ENCODE measurements around the gene ANKHD1. TPM values are rescaled to one million over a fixed set of nuclear protein-coding genes. Genes with fewer than 3 reads are reported as not detected.

Gene ANKHD1
- polyA plus RNA-seq (ENCODE audit: insufficient read length), result 56.7 TPM

- DNase-seq (ENCODE audit: low read depth), result peak; percentile 100
Observed at GRCh38 chr5:140401362-140402257, at the start of gene ANKHD1. TSS of gene ANKHD1 (plus strand) at chr5:140401833. CDS start at chr5:140401968, 135 bp downstream.

DNA sequence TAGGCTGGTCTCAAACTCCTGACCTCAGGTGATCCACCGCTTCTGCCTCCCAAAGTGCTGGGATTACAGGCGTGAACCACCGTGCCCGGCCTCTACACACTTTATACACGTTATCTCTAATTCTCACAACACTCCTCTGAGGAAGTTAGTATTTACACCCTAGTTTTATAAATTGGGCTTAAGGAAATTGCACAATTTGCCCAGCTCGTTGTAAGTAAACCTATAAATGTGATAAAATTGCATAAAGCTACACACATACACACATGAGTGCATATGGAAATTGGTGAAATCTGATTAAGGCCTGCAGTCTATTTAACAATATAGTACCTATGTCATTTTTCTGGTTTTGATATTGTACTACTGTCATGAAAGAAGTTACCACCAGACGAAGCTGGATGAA lies 46.1 kb upstream of the ANKHD1 start:
- no peak for DNase-seq (ENCODE audit: low read depth)

GRCh38 chr5:140356853-140357725 lies 44.5 kb upstream of the ANKHD1 start:
- DNase-seq (ENCODE audit: low read depth), result no peak

- DNase-seq (ENCODE audit: low read depth), result no peak
Observed at GRCh38 chr5:140357726-140358093, 43.9 kb upstream of the ANKHD1 start.

DNA sequence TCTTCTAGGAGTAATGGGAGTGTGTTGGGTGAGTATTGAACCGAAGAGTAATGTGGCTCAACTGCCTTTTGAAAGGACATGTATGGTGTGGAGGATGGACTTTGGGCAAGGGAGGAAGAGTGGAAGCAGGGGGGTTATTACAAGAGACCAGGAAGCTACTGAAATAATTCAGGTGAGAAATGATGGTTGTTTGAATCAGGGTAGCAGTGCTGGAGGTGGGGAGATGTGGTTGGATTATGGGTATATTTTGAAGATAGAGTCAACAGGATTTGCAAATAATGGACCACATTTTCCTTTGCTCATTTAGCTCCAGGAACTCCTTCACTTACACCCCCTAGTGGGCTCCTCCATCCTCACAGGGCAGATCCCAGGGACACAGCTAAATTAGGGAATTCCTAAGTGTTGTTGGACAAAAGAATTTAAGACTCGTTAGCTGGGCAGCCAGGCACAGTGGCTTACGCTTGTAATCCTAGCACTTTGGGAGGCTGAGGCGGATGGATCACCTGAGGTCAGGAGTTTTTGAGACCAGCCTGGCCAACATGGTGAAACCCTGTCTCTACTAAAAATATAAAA lies 42.8 kb upstream of the ANKHD1 start:
- no peak for DNase-seq (ENCODE audit: low read depth)

DNA sequence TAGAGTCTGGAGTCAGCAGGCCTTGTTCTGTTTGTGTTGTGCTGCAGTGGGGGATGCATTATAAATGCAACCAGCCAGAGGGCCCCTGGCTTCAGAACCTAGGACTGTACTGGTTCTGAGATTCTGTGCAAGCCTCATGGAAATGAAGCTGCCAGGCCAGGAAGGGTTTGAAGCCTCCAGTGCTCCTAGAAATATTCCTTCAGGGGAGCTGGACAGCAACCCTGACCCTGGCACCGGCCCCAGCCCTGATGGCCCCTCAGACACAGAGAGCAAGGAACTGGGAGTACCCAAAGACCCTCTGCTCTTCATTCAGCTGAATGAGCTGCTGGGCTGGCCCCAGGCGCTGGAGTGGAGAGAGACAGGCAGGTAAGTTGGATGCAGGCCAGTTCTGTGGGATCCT lies 41.5 kb upstream of the ANKHD1 start, which contains the start of gene SLC4A9:
Gene SLC4A9, plus strand, starts transcription at position 94 of the 400 bp plus-strand sequence. Its CDS starts 43 bp downstream, at position 137.
- no peak for DNase-seq (ENCODE audit: low read depth)

DNA sequence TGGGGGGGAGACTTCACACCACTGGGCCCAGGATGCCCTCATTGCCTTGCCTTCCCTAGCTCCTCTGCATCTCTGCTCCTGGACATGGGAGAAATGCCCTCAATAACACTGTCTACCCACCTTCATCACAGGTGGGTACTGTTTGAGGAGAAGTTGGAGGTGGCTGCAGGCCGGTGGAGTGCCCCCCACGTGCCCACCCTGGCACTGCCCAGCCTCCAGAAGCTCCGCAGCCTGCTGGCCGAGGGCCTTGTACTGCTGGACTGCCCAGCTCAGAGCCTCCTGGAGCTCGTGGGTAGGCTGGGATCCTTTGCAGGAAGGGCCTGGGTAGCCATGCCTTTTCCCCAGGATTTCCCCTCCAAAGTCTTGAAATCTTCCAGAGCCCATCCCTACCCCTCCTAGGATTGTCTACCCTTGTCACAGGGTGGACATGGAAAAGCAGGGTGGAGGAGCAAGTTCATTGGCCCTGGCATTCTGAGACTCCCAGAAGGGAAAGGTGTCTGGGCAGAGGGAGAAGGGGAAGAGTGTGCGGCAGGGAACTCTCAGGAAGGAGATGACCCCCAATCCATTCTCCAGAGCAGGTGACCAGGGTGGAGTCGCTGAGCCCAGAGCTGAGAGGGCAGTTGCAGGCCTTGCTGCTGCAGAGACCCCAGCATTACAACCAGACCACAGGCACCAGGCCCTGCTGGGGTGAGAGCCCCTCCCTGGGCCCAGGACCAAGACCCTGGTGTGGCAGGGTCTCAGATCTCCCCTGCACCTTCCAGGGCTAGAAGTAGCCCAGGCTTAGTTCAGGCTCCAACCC lies 40.8 kb upstream of the ANKHD1 start:
- no peak for DNase-seq (ENCODE audit: low read depth)

DNA sequence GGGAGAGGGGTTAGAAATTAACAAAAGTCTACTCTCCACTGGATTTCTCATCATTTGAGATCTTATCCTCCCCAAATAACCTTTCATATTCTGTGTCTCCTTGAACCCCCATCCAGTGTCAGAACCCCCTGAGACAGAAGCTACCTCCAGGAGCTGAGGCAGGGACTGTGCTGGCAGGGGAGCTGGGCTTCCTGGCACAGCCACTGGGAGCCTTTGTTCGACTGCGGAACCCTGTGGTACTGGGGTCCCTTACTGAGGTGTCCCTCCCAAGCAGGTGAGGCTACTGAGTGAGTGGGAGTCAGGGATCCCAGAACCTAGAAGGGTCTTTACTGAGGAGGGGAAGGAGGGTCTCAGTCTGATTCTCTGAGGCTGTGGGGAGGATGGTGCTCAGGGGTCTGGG lies 39.7 kb upstream of the ANKHD1 start:
- no peak for DNase-seq (ENCODE audit: low read depth)

GRCh38 chr5:140362311-140362710 lies 39.3 kb upstream of the ANKHD1 start:
- no peak for DNase-seq (ENCODE audit: low read depth)

DNA sequence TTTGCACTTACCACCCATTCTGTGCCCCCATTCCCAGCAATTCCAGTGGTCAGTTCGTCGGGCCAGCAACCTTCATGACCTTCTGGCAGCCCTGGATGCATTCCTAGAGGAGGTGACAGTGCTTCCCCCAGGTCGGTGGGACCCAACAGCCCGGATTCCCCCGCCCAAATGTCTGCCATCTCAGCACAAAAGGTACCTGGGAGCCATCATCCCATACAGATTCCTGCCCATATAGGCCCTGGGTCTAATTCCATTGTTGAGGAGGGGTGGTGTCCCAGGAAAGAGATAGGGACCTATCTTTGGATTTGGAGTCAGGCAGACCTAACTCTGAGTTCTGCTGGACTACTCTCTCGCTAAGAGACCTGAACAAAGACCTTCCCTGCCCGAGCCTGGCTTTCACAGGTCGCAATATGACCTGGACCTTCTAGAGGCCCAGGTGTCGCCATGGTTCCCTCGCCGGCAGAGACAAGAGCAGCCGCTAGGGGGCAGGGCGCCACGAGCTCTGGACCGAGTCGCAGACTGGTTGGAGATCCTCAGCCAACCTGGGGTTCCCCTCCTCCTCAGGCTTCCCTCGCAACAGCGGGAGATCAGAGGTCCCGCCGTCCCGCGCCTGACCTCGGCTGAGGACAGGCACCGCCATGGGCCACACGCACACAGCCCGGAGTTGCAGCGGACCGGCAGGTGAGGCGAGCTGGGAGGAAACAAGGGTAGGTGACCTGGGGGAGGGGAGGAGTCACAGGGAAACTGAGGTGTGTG lies 38.6 kb upstream of the ANKHD1 start:
- DNase-seq (ENCODE audit: low read depth), result no peak

DNA sequence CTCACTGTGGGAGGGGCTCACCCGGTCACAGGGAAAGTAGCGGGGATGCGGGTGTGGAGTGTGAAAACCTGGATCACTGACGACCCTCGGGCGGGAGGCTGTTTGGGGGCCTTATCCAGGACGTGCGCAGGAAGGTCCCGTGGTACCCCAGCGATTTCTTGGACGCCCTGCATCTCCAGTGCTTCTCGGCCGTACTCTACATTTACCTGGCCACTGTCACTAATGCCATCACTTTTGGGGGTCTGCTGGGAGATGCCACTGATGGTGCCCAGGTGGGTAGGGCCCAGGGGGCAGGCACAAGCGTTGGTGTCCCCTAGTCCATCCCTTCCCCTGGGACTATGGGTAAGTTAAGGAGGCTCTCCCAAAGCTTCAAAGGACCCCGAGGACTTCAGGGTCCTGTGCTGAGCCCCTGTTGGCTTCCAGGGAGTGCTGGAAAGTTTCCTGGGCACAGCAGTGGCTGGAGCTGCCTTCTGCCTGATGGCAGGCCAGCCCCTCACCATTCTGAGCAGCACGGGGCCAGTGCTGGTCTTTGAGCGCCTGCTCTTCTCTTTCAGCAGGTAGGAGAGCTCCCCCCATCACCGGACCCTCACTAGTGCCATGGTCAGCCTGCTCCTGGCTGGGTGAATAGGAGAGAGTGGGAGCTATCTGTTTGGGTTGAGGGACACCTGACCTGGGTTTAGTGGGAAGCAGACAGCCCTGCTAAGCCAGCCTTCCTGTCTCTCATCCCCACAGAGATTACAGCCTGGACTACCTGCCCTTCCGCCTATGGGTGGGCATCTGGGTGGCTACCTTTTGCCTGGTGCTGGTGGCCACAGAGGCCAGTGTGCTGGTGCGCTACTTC lies 37.8 kb upstream of the ANKHD1 start:
- DNase-seq (ENCODE audit: low read depth), result no peak

DNA sequence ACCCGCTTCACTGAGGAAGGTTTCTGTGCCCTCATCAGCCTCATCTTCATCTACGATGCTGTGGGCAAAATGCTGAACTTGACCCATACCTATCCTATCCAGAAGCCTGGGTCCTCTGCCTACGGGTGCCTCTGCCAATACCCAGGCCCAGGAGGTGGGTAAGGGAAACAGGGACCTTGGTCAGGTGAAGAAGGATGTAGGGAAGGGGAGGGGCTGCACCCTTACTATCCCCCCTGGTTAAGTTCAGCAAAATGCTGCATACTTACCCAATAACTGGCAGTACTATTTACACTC lies 37.2 kb upstream of the ANKHD1 start:
- DNase-seq (ENCODE audit: low read depth), result no peak

DNA sequence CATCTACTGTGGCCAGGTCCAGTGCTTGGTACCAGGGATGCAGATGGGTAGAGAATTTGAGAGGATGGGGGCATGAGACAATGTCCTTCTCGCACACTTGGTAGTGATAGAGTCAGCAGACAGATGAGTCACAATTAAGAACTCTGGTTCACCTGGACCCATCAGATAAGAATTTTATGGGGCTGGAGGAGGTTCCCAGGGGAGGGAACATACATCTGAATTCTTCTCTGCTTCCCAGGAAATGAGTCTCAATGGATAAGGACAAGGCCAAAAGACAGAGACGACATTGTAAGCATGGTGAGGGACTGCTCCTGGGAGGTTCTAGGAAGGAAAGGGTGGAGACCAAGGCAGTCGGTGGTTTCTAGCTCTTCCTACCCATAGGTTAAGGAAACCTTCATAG lies 36.4 kb upstream of the ANKHD1 start:
- no peak for DNase-seq (ENCODE audit: low read depth)

DNA sequence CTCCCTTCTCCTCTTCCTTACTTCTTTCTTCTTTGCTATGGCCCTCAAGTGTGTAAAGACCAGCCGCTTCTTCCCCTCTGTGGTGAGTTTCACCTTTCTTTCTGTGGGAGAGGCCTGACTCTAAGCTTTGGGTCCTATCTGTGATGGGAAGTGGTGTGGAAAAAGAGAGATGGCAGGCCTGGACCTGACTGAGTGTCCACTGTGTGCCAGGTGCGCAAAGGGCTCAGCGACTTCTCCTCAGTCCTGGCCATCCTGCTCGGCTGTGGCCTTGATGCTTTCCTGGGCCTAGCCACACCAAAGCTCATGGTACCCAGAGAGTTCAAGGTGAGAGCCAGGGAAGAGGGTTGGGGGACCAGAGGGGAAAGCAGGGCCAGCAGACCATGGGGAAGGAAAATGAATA lies 35.7 kb upstream of the ANKHD1 start:
- DNase-seq (ENCODE audit: low read depth), result no peak

DNA sequence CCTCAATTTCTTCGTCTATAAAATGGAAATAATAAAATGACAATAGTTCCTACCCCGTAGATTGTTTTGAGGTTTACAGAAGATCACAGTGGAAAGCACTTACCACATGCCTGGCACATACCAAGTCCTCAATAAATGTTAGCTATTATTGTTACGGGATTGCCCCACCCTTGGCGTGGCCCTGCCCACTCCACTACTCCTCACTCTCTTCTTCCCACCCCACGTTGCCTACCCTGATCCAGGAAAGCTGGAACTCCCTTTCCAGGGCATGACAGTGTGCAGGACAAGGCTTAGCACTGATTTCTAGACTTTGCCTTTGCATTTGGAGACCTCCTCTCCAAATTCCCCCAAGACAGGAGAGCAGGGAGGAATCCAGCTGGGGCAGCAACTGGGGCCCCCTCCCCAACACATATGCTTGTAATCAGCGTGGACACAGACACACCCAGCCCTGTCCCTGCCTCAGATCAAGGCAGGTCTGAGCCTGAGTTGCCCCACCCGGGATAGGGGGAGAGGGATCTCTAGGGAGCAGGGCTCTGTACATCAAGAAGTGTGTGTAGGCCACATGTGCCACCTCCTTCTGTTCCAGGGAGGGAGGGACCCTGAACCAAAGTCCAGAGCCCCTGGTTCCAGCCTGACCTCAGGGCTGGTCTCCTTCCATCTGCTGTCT lies 34.9 kb upstream of the ANKHD1 start:
- DNase-seq (ENCODE audit: low read depth), result no peak

DNA sequence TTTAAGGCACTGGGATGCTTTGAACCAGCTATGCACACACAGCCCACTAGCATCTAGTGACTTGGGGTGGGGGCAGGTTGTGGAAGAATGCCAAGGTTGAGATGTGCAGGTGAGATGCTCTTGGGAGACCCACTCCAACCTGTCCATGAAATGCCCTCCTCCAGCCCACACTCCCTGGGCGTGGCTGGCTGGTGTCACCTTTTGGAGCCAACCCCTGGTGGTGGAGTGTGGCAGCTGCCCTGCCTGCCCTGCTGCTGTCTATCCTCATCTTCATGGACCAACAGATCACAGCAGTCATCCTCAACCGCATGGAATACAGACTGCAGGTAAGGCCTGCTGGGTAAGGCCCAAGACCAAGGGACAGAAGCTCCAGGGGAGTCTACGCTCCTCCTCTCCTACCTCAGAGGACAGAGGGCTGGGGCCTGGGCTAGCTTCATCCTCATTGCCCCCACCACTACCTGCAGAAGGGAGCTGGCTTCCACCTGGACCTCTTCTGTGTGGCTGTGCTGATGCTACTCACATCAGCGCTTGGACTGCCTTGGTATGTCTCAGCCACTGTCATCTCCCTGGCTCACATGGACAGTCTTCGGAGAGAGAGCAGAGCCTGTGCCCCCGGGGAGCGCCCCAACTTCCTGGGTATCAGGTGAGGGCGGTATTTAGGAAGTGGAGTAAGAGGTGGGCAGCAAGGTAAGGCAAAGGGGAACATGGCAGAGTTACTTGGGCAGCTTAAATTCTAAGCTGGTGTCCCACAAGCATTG lies 34.2 kb upstream of the ANKHD1 start:
- DNase-seq (ENCODE audit: low read depth), result no peak

DNA sequence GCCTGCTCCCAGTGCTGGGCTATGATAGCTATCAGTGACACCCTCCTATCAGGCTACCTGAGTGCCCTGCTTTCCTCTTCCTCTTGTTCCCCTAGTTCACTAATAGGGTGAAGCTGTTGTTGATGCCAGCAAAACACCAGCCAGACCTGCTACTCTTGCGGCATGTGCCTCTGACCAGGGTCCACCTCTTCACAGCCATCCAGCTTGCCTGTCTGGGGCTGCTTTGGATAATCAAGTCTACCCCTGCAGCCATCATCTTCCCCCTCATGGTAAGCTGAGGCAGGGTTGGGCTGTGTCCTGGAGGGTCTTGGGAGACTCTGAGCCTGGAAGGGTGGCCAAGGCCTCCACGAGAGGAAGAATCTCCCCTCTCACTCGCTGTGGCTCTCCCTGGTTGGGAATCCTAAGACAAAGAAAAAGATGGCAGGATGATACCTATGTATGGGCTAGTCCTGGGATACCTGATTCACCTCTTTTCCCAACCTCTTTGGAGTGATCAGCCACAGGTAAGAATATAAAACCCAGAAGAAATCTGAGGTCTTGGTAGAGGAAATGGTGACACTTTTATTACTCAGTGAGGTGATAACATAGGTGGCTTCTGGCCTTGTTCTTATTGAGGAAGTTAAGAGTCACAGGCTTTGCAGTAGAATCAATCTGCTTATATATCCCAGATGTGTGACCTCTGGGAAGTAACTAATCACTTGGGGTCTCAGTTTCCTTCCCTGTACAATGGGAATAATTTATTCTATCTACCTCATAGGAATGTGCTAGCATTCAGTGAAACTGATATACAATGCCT lies 30.1 kb upstream of the ANKHD1 start:
- DNase-seq (ENCODE audit: low read depth), result no peak

- peak; percentile 34 for DNase-seq (ENCODE audit: low read depth)
Observed at GRCh38 chr5:140372971-140373487, 28.6 kb upstream of the ANKHD1 start.

Measured in forelimb muscle (tissue), 1 donor.